Measurements from ENCODE around the gene GLRA1. TPM values are rescaled to one million over a fixed set of nuclear protein-coding genes. Genes with fewer than 3 reads are reported as not detected.

The GLRA1 gene
- total RNA-seq, 1 experiment from 2014 or later = not detected

Other genes starting within 250 kb of the GLRA1 start
- gene SPARC, start 237.9 kb downstream of the GLRA1 start, total RNA-seq (2014; rRNA removed) = 0.86 and 2.7 TPM in 2 replicates
- gene ATOX1, start 166.2 kb downstream of the GLRA1 start, total RNA-seq (2014; rRNA removed) = 81.4 and 122 TPM in 2 replicates
- gene G3BP1, start 152.9 kb downstream of the GLRA1 start, total RNA-seq (2014; rRNA removed) = 133 and 157 TPM in 2 replicates